HG03139 (cell line): Measurements from ENCODE around the gene ZFAND3.
"Not testable (repeated sequence)": the region's sequence is repeated elsewhere in the genome, so short reads cannot be mapped to it uniquely, and the experiment has no call there.

Experiments
- ATAC-seq: cut with Tn5 transposase; IDR thresholded peaks from one replicate; pipeline ENCODE4 v1.9.1; 2021; ENCODE audit not compliant: unreplicated experiment

ZFAND3 gene

GRCh38 chr6:38114976-38115625 is 295.6 kb downstream of the ZFAND3 start:
- ATAC-seq: no peak

DNA sequence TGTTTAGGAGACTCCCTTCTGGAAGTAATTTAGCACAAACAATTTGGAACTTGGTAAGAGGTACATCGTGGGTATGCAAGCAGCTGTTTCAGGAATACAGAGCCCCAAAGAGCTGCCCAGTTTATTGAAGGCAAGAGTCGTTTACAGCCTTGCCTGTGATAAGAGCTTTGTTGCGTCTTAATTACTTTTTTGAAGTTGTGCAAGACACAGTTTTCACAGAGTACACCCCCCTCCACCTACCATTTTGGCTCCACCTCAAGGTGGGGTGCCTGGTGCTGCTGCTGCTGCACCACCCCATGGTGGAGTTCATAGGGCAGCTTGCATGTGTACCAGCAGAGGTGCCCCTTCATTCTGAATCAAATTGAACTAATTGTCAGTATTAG is 296.1 kb downstream of the ZFAND3 start:
- no peak for ATAC-seq

- ATAC-seq: no peak
Measured at GRCh38 chr6:38116248-38116647, 296.7 kb downstream of the ZFAND3 start.

GRCh38 chr6:38117281-38117680 is 297.8 kb downstream of the ZFAND3 start:
- no peak for ATAC-seq

DNA sequence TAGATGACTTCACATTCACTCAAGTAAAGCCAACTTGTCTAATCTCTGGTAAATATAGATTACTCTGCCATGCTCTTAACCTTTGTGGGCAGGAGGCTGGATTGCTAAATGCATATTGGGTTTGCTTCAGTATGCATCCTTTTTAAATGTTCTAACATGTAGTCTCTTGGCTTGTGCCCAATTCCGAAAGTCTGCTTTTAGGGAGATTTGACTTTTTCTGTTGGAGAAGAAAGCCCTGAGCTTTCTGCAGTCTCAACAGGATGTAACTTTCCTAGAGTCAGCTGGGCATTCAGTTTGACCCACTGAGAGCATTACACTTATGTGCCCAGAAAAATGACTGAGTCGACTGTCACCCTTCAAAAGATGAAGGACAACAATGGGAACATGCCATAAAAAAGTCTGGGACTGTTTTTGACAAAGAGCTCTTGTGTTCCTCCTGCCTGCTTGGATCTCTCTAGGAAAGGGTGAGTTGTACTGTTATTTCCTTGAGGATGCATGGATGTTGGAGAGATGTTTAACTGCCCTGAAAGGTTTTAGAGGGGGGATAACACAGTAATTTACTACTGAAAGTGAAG is 299.4 kb downstream of the ZFAND3 start:
- ATAC-seq: no peak

- no peak for ATAC-seq
Measured at GRCh38 chr6:38119516-38119915, 300.0 kb downstream of the ZFAND3 start.

- not testable (repeated sequence) for ATAC-seq
Measured at GRCh38 chr6:38124224-38124926, 304.8 kb downstream of the ZFAND3 start.

- ATAC-seq: no peak
Measured at GRCh38 chr6:38127284-38127683, 307.8 kb downstream of the ZFAND3 start.

DNA sequence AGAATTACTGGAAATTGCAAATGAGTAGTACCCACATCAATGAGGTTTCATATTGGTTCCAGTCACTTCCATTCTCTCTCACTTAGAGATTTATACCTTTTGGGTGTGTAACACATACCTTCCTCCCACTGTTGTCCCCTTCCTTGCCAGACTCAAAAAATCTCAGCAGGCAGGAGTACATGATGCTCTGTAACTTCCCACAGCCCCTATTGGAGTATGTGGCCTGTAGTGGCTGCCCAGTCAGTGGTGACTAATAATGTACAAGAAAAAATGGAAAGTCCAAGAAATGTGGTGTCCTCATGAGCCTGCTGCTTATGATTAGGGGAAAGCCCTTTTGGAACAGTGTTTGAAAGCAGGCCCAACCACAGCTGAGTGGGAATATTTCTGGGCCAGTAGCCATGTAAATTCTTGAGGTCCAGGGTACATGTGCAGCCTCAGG is 312.0 kb downstream of the ZFAND3 start:
- no peak for ATAC-seq

GRCh38 chr6:38133932-38134703 is 314.6 kb downstream of the ZFAND3 start:
- no peak for ATAC-seq

GRCh38 chr6:38134704-38135088 is 315.2 kb downstream of the ZFAND3 start:
- ATAC-seq: no peak

- no peak for ATAC-seq
Measured at GRCh38 chr6:38136547-38136946, 317.0 kb downstream of the ZFAND3 start.

DNA sequence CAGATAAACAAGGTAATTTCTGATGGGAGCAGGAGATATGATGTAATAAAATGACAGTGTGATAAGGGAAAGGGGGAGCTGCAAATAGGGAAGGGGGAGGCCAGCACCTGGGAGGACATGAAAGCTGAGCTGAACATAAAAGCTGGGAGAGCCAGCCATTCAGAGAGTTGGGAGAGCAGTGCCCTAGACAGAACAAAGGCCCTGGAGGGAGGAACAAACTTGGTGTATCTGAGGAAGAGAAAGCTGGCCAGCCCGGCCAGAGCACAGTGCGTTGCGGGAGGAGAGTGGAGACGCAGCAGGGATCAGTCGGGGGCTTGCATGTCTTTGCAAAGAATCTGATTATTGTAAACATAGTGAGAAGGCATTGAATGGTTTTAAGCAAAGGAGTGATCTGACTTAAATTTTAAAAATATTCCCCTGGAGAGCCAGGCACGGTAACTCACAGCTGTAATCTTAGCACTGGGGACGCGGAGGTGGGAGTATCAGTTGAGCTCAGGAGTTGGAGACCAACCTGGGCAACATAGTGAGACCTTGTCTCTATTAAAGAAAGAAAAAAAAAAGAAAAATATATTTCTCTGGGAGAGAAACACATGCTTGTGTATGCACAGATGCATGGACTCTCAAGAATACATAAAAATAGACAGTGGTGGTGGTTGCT is 318.2 kb downstream of the ZFAND3 start:
- ATAC-seq: no peak

GRCh38 chr6:38138374-38138773 is 318.8 kb downstream of the ZFAND3 start:
- no peak for ATAC-seq

GRCh38 chr6:38141085-38141484 is 321.6 kb downstream of the ZFAND3 start:
- ATAC-seq: no peak

GRCh38 chr6:38141716-38142115 is 322.2 kb downstream of the ZFAND3 start:
- no peak for ATAC-seq

GRCh38 chr6:38142178-38142902 is 322.8 kb downstream of the ZFAND3 start:
- ATAC-seq: no peak

GRCh38 chr6:38143191-38144150 is 323.9 kb downstream of the ZFAND3 start:
- ATAC-seq: no peak

GRCh38 chr6:38144365-38144945 is 324.9 kb downstream of the ZFAND3 start:
- ATAC-seq: no peak
